RWPE1 (cell line): ENCODE results near the gene G0S2.

Experiments used
- CTCF ChIA-PET: fragments of 350-600 bp; sonication (Branson Sonifier 250); formaldehyde crosslinking; extraction: SDS; loops from one replicate; lab custom pipeline; 2021; lab: Yijun Ruan, JAX
- POLR2A ChIA-PET: fragments of 400-600 bp; formaldehyde crosslinking; extraction: SDS; loops from one replicate; lab custom pipeline; 2020; ENCODE audit warnings: antibody characterized with exemption; ENCODE audit not compliant: low non-redundant PET; lab: Yijun Ruan, JAX
- DNase-seq: peaks from one replicate; pipeline ENCODE4 v3.0.0; 2012; ENCODE audit warnings: low spot score
- H3K27ac ChIP-seq: fragments of 450-650 bp; 2 replicates; pipeline ENCODE4 v1.5.1; 2017
- CTCF ChIP-seq: fragments of 450-650 bp; conservative IDR thresholded peaks from 2 replicates; pipeline ENCODE4 v1.5.1; 2017; ENCODE audit warnings: low read depth, mild to moderate bottlenecking

G0S2 gene

GRCh38 chr1:209647156-209647555 lies 28.1 kb upstream of the G0S2 start:
- H3K27ac ChIP-seq: no peak overlapping the region; the same call in 1 of the 2 replicates
- CTCF ChIA-PET: interaction anchor here (0.7 kb wide), 1 partner anchor 12 kb away, joined by 3 read pairs; no protein-coding TSS in a partner anchor
- POLR2A ChIA-PET: no interaction called here
- TF ChIP-seq CTCF: no peak
- DNase-seq: no peak

GRCh38 chr1:209648346-209648745 lies 26.9 kb upstream of the G0S2 start:
- no peak for TF ChIP-seq CTCF
- peak overlapping the region; percentile 95 for H3K27ac ChIP-seq
- no peak for DNase-seq
- CTCF ChIA-PET: interaction anchor here (1.3 kb wide), 1 partner anchor 45 kb away, joined by 4 read pairs; no protein-coding TSS in a partner anchor
- POLR2A ChIA-PET: no interaction called here

- no peak for TF ChIP-seq CTCF
- POLR2A ChIA-PET: interaction anchor here (0.6 kb wide), 1 partner anchor 29 kb away, joined by 3 read pairs; no protein-coding TSS in a partner anchor
- peak overlapping the region; percentile 95 for H3K27ac ChIP-seq
- CTCF ChIA-PET: interaction anchor here (0.5 to 1.3 kb wide), 3 partner anchors 44 to 236 kb away, joined by 3 to 4 read pairs (median 3); no protein-coding TSS in a partner anchor
- peak; percentile 75 for DNase-seq
Observed at GRCh38 chr1:209648931-209649776, 26.1 kb upstream of the G0S2 start.

GRCh38 chr1:209650454-209650853 lies 24.8 kb upstream of the G0S2 start:
- DNase-seq: no peak
- no peak for TF ChIP-seq CTCF
- POLR2A ChIA-PET: no interaction called here
- H3K27ac ChIP-seq: peak overlapping the region; percentile 95
- CTCF ChIA-PET: no interaction called here

- TF ChIP-seq CTCF: no peak
- H3K27ac ChIP-seq: peak overlapping the region; percentile 95
- ChIA-PET CTCF (no interaction called here), POLR2A (no interaction called here)
- DNase-seq: peak; percentile 89
Observed at GRCh38 chr1:209651138-209651587, 24.0 kb upstream of the G0S2 start.

- DNase-seq: peak; percentile 95
- peak within 1 kb of the TSS; percentile 95 for H3K27ac ChIP-seq
- TF ChIP-seq CTCF: no peak
- ChIA-PET CTCF (interaction anchor here (1.2 kb wide), 1 partner anchor 83 kb away, joined by 4 read pairs; no protein-coding TSS in a partner anchor), POLR2A (no interaction called here)
Observed at GRCh38 chr1:209652121-209652735, 23.0 kb upstream of the G0S2 start, which contains the start of gene LAMB3. TSS of gene LAMB3 (minus strand) at chr1:209652425. CDS start at chr1:209650944, 1,481 bp downstream.
